Astrocyte (in vitro differentiated cells and primary cell): Measurements from ENCODE around the gene ATP5MC2. TPM values are rescaled to one million over a fixed set of nuclear protein-coding genes. Genes with fewer than 3 reads are reported as not detected.
"Not testable (repeated sequence)": the region's sequence is repeated elsewhere in the genome, so short reads cannot be mapped to it uniquely, and the experiment has no call there.

Source experiments
- DNase-seq: peaks from one replicate; pipeline ENCODE4 v3.0.0-alpha.2; 2010; ENCODE audit warnings: low read depth
- FAIRE-seq: peaks from 2 replicates; lab custom pipeline; 2011; peaks lifted over from hg19 to GRCh38; lab: Jason Lieb, UNC
- H2AFZ ChIP-seq: 2 replicates; pipeline ENCODE4 v1.6.0; 2012; ENCODE audit warnings: low read depth, low read length, inconsistent platforms
- H3K27ac ChIP-seq: 2 replicates; pipeline ENCODE4 v1.5.1; 2011; ENCODE audit warnings: low read depth, low read length, inconsistent platforms
- H3K27me3 ChIP-seq: 2 replicates; pipeline ENCODE4 v1.6.0; 2011; ENCODE audit warnings: low read length, inconsistent platforms; ENCODE audit not compliant: insufficient read depth
- H3K36me3 ChIP-seq: 2 replicates; pipeline ENCODE4 v1.5.1; 2011; ENCODE audit warnings: low read length, inconsistent platforms; ENCODE audit not compliant: insufficient read depth
- H3K4me1 ChIP-seq: 2 replicates; pipeline ENCODE4 v1.5.1; 2011; ENCODE audit warnings: low read length, inconsistent platforms; ENCODE audit not compliant: insufficient read depth
- H3K4me2 ChIP-seq: 2 replicates; pipeline ENCODE4 v1.6.0; 2012; ENCODE audit warnings: low read length, inconsistent platforms
- H3K4me3 ChIP-seq: 2 replicates; pipeline ENCODE4 v1.5.1; 2011; ENCODE audit warnings: low read depth, mild to moderate bottlenecking, low read length, inconsistent platforms; ENCODE audit not compliant: insufficient read depth
- H3K79me2 ChIP-seq: 2 replicates; pipeline ENCODE4 v1.6.0; 2012; ENCODE audit warnings: mild to moderate bottlenecking, low read length, inconsistent platforms; ENCODE audit not compliant: insufficient read depth
- H3K9ac ChIP-seq: 2 replicates; pipeline ENCODE4 v1.6.0; 2012; ENCODE audit warnings: mild to moderate bottlenecking, low read length, inconsistent platforms
- H3K9me3 ChIP-seq: 2 replicates; pipeline ENCODE4 v1.5.1; 2012; ENCODE audit warnings: low read depth, mild to moderate bottlenecking, low read length, inconsistent platforms; ENCODE audit not compliant: insufficient read depth
- H4K20me1 ChIP-seq: 2 replicates; pipeline ENCODE4 v1.6.0; 2012; ENCODE audit warnings: low read length, inconsistent platforms; ENCODE audit not compliant: insufficient read depth
- H3K27ac Mint-ChIP-seq: one replicate; pipeline ENCODE4 v1.8.0; 2021; ENCODE audit warnings: mild to moderate bottlenecking, mixed read lengths; ENCODE audit not compliant: unreplicated experiment
- H3K27me3 Mint-ChIP-seq: one replicate; pipeline ENCODE4 v1.8.0; 2021; ENCODE audit warnings: low read depth, mixed read lengths; ENCODE audit not compliant: unreplicated experiment
- H3K36me3 Mint-ChIP-seq: one replicate; pipeline ENCODE4 v1.8.0; 2021; ENCODE audit warnings: low read depth, mixed read lengths; ENCODE audit not compliant: unreplicated experiment
- H3K4me1 Mint-ChIP-seq: one replicate; pipeline ENCODE4 v1.8.0; 2021; ENCODE audit warnings: low read depth, mixed read lengths; ENCODE audit not compliant: unreplicated experiment
- H3K4me3 Mint-ChIP-seq: one replicate; pipeline ENCODE4 v1.8.0; 2021; ENCODE audit warnings: mild to moderate bottlenecking, moderate library complexity, mixed read lengths; ENCODE audit not compliant: unreplicated experiment
- H3K9me3 Mint-ChIP-seq: one replicate; pipeline ENCODE4 v1.8.0; 2021; ENCODE audit warnings: mild to moderate bottlenecking, mixed read lengths; ENCODE audit not compliant: unreplicated experiment
- CTCF ChIP-seq: IDR thresholded peaks from 2 replicates; pipeline ENCODE4 v1.5.1; 2011; ENCODE audit warnings: low read depth, mild to moderate bottlenecking, inconsistent platforms, low read length, moderate library complexity; ENCODE audit not compliant: insufficient read depth
- EZH2 ChIP-seq: IDR thresholded peaks from 2 replicates; pipeline ENCODE4 v1.6.1; 2012; ENCODE audit warnings: mild to moderate bottlenecking, low read length, inconsistent platforms; ENCODE audit not compliant: insufficient read depth
- total RNA-seq: library from RNA; stranded (reverse); gene quantifications from 2 replicates; pipeline ENCODE4 v1.2.1, GENCODE V29; 2021

The ATP5MC2 gene
- total RNA-seq, 1 donor from 2014 or later, result 237 TPM

DNA sequence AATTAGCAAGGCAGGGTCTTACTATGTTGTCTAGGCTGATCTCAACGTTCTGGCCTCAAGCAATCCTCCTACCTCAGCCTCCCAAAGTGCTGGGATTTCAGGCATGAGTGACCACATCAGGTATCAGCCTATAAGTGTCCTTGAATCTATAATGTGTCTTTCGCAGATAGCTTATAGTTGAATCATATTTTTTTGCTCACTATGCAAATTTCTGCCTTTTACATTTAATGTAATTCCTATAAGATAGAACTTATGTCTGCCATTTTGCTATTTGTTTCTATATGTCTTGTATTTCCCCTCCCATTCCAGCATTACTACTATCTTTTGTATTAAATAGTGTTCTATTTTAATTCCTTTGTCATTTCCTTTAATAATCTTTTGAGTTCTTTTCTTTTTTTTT, 39.2 kb downstream of the ATP5MC2 start:
- no peak for DNase-seq
- TF ChIP-seq CTCF, result no peak
- TF ChIP-seq EZH2, result no peak
- H4K20me1 ChIP-seq, result no peaks in the 10 kb centered on the region

DNA sequence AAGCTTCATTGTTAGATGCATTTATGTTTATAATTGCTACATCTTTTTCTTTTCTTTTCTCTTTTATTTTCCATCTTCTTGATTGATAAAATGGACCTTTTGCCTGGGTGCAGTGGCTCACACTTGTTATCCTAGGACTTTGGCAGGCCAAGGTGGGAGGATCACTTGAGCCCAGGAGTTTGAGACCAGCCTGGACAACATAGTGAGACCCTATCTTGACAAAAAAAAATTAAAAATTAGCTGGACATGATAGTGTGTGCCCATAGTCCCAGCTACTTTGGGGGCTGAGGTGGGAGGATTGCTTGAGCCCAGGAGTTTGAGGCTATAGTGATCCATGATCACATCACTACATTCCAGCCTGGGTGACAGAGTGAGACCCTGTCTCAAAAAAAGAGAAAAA, 40.2 kb downstream of the ATP5MC2 start:
- DNase-seq, H3K9ac ChIP-seq, H3K9me3 Mint-ChIP-seq, FAIRE-seq, H3K9me3 ChIP-seq, H3K4me3 ChIP-seq, H3K27me3 ChIP-seq, H3K27ac Mint-ChIP-seq, H3K27me3 Mint-ChIP-seq, H3K4me1 ChIP-seq, H3K4me3 Mint-ChIP-seq, H3K36me3 ChIP-seq, H3K4me1 Mint-ChIP-seq, H4K20me1 ChIP-seq, H3K36me3 Mint-ChIP-seq, H3K27ac ChIP-seq, H2AFZ ChIP-seq, H3K79me2 ChIP-seq, H3K4me2 ChIP-seq: not testable (repeated sequence)

More for the DNA sequence above, 39.2 kb downstream of the ATP5MC2 start:
- H3K9me3 ChIP-seq, result no peaks in the 10 kb centered on the region
- H3K9ac ChIP-seq, result no peak overlapping the region
- H3K27ac Mint-ChIP-seq, result no peak overlapping the region
- no peak overlapping the region for H3K27ac ChIP-seq
- no peak overlapping the region for H2AFZ ChIP-seq
- no peaks in the 10 kb centered on the region for H3K36me3 Mint-ChIP-seq
- H3K27me3 ChIP-seq, result no peaks in the 10 kb centered on the region
- H3K79me2 ChIP-seq, result no peaks in the 10 kb centered on the region
- H3K27me3 Mint-ChIP-seq, result peaks cover 2% of the 10 kb centered on the region
- FAIRE-seq, result no peak
- no peaks in the 10 kb centered on the region for H3K9me3 Mint-ChIP-seq
- H3K4me1 Mint-ChIP-seq, result no peaks in the 10 kb centered on the region
- H3K4me3 ChIP-seq, result no peak overlapping the region
- H3K4me3 Mint-ChIP-seq, result no peak overlapping the region
- no peaks in the 10 kb centered on the region for H3K36me3 ChIP-seq
- H3K4me2 ChIP-seq, result no peak overlapping the region
- H3K4me1 ChIP-seq, result no peaks in the 10 kb centered on the region

- no peak overlapping the region for H3K27ac ChIP-seq
- no peak overlapping the region for H3K4me3 Mint-ChIP-seq
- no peak for FAIRE-seq
- H3K36me3 Mint-ChIP-seq, result no peaks in the 10 kb centered on the region
- H3K27me3 Mint-ChIP-seq, result peaks cover 2% of the 10 kb centered on the region
- H3K9ac ChIP-seq, result no peak overlapping the region
- peaks cover 10% of the 10 kb centered on the region for H3K9me3 Mint-ChIP-seq
- H3K79me2 ChIP-seq, result no peaks in the 10 kb centered on the region
- H2AFZ ChIP-seq, result no peak overlapping the region
- no peaks in the 10 kb centered on the region for H3K36me3 ChIP-seq
- H3K4me1 Mint-ChIP-seq, result no peaks in the 10 kb centered on the region
- no peaks in the 10 kb centered on the region for H3K4me1 ChIP-seq
- no peak for DNase-seq
- no peaks in the 10 kb centered on the region for H3K9me3 ChIP-seq
- TF ChIP-seq EZH2 (no peak), CTCF (no peak)
- H3K27me3 ChIP-seq, result no peaks in the 10 kb centered on the region
- H3K27ac Mint-ChIP-seq, result no peak overlapping the region
- no peaks in the 10 kb centered on the region for H4K20me1 ChIP-seq
- no peak overlapping the region for H3K4me2 ChIP-seq
- no peak overlapping the region for H3K4me3 ChIP-seq
Measured at GRCh38 chr12:53631721-53632120, 44.2 kb downstream of the ATP5MC2 start.
